Measurements from ENCODE around the gene MTOR. TPM values are rescaled to one million over a fixed set of nuclear protein-coding genes. Genes with fewer than 3 reads are reported as not detected.
"Not testable (repeated sequence)": the region's sequence is repeated elsewhere in the genome, so short reads cannot be mapped to it uniquely, and the experiment has no call there.

MTOR gene
- total and polyA plus RNA-seq, 9 donors: 11.7 to 32.4 (median 21.3) TPM

GRCh38 chr1:11174261-11174942 lies 87.9 kb downstream of the MTOR start:
- no peak for TF ChIP-seq POLR2A (IDR thresholded peaks at IDR 0.05)
- no peak for TF ChIP-seq EP300 (IDR thresholded peaks at IDR 0.05)
- TF ChIP-seq CTCF (IDR thresholded peaks at IDR 0.05): no peak
- no peak overlapping the region for H3K4me3 ChIP-seq
- no peak for DNase-seq
- H3K4me1 ChIP-seq (ENCODE audit: insufficient read depth): peaks cover 7% of the 10 kb centered on the region
- no peaks in the 10 kb centered on the region for H3K36me3 ChIP-seq
- no peak overlapping the region for H3K27ac ChIP-seq
- no peaks in the 10 kb centered on the region for H3K27me3 ChIP-seq
- H3K9me3 ChIP-seq: no peaks in the 10 kb centered on the region
- intact Hi-C loops (cut with DNase I): no loop called here
- WGBS, 3 donors: 70 to 74% (median 73%) methylated on average over 7 of the region's 7 CpGs

GRCh38 chr1:11170102-11170501 lies 92.2 kb downstream of the MTOR start:
- no peaks in the 10 kb centered on the region for H3K27me3 ChIP-seq
- no peak overlapping the region for H3K27ac ChIP-seq
- peaks cover 3% of the 10 kb centered on the region for H3K4me1 ChIP-seq (ENCODE audit: insufficient read depth)
- no peak for DNase-seq
- 73 to 86% (median 78%) methylated on average over 2 of the region's 2 CpGs for WGBS, 3 donors
- intact Hi-C loops (cut with DNase I): no loop called here
- no peaks in the 10 kb centered on the region for H3K36me3 ChIP-seq
- H3K4me3 ChIP-seq: no peak overlapping the region
- no peaks in the 10 kb centered on the region for H3K9me3 ChIP-seq
- no peak for TF ChIP-seq CTCF (IDR thresholded peaks at IDR 0.05)
- TF ChIP-seq EP300 (IDR thresholded peaks at IDR 0.05): no peak
- no peak for TF ChIP-seq POLR2A (IDR thresholded peaks at IDR 0.05)

GRCh38 chr1:11169202-11169601 lies 93.1 kb downstream of the MTOR start:
- TF ChIP-seq EP300 (IDR thresholded peaks at IDR 0.05): no peak
- TF ChIP-seq CTCF (IDR thresholded peaks at IDR 0.05): no peak
- TF ChIP-seq POLR2A (IDR thresholded peaks at IDR 0.05): no peak
- WGBS, 3 donors: 75 to 78% (median 76%) methylated on average over 3 of the region's 3 CpGs
- Histone ChIP-seq H3K36me3 (no peaks in the 10 kb centered on the region), H3K27me3 (no peaks in the 10 kb centered on the region), H3K4me3 (no peak overlapping the region), H3K9me3 (no peaks in the 10 kb centered on the region), H3K27ac (no peak overlapping the region), H3K4me1 (ENCODE audit: insufficient read depth) (peaks cover 3% of the 10 kb centered on the region)
- intact Hi-C loops (cut with DNase I): no loop called here
- no peak for DNase-seq

DNA sequence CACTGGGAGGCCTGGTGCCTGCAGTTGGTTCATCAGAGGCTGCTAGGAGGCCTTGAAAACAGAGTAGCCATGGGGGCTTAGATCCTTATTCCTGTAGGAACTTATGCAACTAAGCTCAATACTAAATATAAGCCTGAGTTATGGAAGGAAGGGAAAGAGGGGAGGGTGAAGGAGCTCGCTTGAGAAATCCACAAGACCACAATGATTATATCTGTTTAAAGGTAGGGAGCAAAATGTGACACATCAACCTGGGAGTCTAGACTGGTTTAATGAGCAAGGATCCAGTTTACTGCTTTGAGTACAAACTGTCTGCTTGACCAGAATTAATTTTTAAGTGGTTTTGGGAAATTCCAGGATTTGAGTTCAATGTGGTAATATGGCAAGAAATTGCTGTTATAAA lies 93.6 kb downstream of the MTOR start:
- Histone ChIP-seq H3K4me1 (ENCODE audit: insufficient read depth) (peaks cover 3% of the 10 kb centered on the region), H3K9me3 (no peaks in the 10 kb centered on the region), H3K36me3 (no peaks in the 10 kb centered on the region), H3K27ac (no peak overlapping the region), H3K27me3 (no peaks in the 10 kb centered on the region), H3K4me3 (no peak overlapping the region)
- WGBS, 3 donors: 88 to 92% (median 91%) methylated on average over 1 of the region's 1 CpG
- DNase-seq: no peak
- TF ChIP-seq CTCF (IDR thresholded peaks at IDR 0.05) (no peak), EP300 (IDR thresholded peaks at IDR 0.05) (no peak), POLR2A (IDR thresholded peaks at IDR 0.05) (no peak)
- intact Hi-C loops (cut with DNase I): no loop called here

DNA sequence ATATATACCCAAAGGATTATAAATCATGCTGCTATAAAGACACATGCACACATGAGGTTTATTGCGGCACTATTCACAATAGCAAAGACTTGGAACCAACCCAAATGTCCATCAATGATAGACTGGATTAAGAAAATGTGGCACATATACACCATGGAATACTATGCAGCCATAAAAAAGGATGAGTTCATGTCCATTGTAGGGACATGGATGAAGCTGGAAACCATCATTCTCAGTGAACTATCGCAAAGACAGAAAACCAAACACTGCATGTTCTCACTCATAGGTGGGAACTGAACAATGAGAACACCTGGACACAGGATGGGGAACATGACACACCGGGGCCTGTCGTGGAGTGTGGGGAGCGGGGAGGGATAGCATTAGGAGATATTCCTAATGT lies 95.6 kb downstream of the MTOR start:
- H3K4me1 ChIP-seq (ENCODE audit: insufficient read depth); intact Hi-C loops (cut with DNase I); H3K27me3 ChIP-seq; H3K36me3 ChIP-seq; H3K4me3 ChIP-seq; H3K9me3 ChIP-seq; DNase-seq; H3K27ac ChIP-seq: not testable (repeated sequence)
- 87 to 96% (median 91%) methylated on average over 5 of the region's 5 CpGs for WGBS, 3 donors

DNA sequence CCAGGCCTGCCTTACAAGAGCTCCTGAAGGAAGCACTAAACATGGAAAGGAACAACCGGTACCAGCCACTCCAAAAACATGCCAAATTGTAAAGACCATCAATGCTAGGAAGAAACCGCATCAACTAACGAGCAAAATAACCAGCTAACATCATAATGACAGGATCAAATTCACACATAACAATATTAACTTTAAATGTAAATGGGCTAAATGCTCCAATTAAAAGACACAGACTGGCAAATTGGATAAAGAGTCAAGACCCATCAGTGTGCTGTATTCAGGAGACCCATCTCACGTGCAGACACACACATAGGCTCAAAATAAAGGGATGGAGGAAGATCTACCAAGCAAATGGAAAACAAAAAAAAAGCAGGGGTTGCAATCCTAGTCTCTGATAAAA lies 99.6 kb downstream of the MTOR start:
- H3K4me1 ChIP-seq (ENCODE audit: insufficient read depth); H3K4me3 ChIP-seq; H3K9me3 ChIP-seq; H3K36me3 ChIP-seq; DNase-seq; H3K27ac ChIP-seq; H3K27me3 ChIP-seq; intact Hi-C loops (cut with DNase I): not testable (repeated sequence)
- 98 to 99% (median 99%) methylated on average over 4 of the region's 4 CpGs for WGBS, 3 donors

Measured in ovary (tissue), 9 donors.